HepG2 (cell line): ENCODE results near the gene OR8B12.

Experiments used
- BCLAF1 ChIP-seq: fragments of 450-650 bp; IDR thresholded peaks from 2 replicates; pipeline ENCODE4 v1.6.1; 2017; ENCODE audit warnings: mild to moderate bottlenecking
- EP300 ChIP-seq, 3 experiments: sonication (generic) in 1 of 3; formaldehyde crosslinking in 1 of 3; IDR thresholded peaks; 2 replicates each; pipeline versions ENCODE4 v1.5.1 to v1.6.1; 2011 to 2020; ENCODE audit warnings: low read depth in 2 of 3, low read length in 2 of 3, borderline replicate concordance in 1 of 3, improper control_type of control experiment in 1 of 3, mild to moderate bottlenecking in 1 of 3, missing genetic modification reagents in 1 of 3, moderate library complexity in 1 of 3
- SETDB1 ChIP-seq: sonication (generic); formaldehyde crosslinking; IDR thresholded peaks from 2 replicates; pipeline ENCODE4 v1.5.1; 2020; ENCODE audit warnings: missing genetic modification reagents, mild to moderate bottlenecking, borderline replicate concordance
- SMARCE1 ChIP-seq: fragments of 450-650 bp; IDR thresholded peaks from 2 replicates; pipeline ENCODE4 v1.6.1; 2017; ENCODE audit warnings: borderline replicate concordance
- TAF1 ChIP-seq: sonication (generic); formaldehyde crosslinking; IDR thresholded peaks from 2 replicates; pipeline ENCODE4 v1.4.0; 2020; ENCODE audit warnings: missing genetic modification reagents
- USF2 ChIP-seq, 2 experiments: sonication (generic) in 1 of 2; formaldehyde crosslinking in 1 of 2; IDR thresholded peaks; 2 replicates each; pipeline versions ENCODE4 v1.5.1 to v1.6.1; 2011 to 2020; ENCODE audit warnings: borderline replicate concordance in 1 of 2, low read depth in 1 of 2, low read length in 1 of 2, mild to moderate bottlenecking in 1 of 2, missing genetic modification reagents in 1 of 2, moderate library complexity in 1 of 2
- ZBTB33 ChIP-seq: sonication (generic); formaldehyde crosslinking; IDR thresholded peaks from 2 replicates; pipeline ENCODE4 v1.4.0; 2020; ENCODE audit warnings: missing genetic modification reagents
- ZBTB38 ChIP-seq: sonication (generic); formaldehyde crosslinking; IDR thresholded peaks from 2 replicates; pipeline ENCODE4 v1.5.1; 2020; ENCODE audit warnings: mild to moderate bottlenecking, missing genetic modification reagents
- ZNF776 ChIP-seq: sonication (generic); formaldehyde crosslinking; IDR thresholded peaks from 2 replicates; pipeline ENCODE4 v1.4.0; 2020; ENCODE audit warnings: mild to moderate bottlenecking, missing genetic modification reagents
- TF ChIP-seq, protein P1 (sequence below): sonication (generic); formaldehyde crosslinking; IDR thresholded peaks from 2 replicates; pipeline ENCODE4 v1.5.0; 2020; ENCODE audit warnings: mild to moderate bottlenecking, missing genetic modification reagents, moderate library complexity

GRCh38 chr11:124519850-124520549 is 23.5 kb downstream of the OR8B12 start:
- TF ChIP-seq SETDB1 (CRISPR knock-in tag) (no peak), USF2 (IDR thresholded peaks at IDR 0.05; ENCODE audit: low read depth, low read length) (no peak), USF2 (CRISPR knock-in tag; IDR thresholded peaks at IDR 0.05; ENCODE audit: borderline replicate concordance) (no peak), ZNF776 (CRISPR knock-in tag) (no peak), TAF1 (CRISPR knock-in tag) (no peak), ZBTB33 (CRISPR knock-in tag) (no peak), BCLAF1 (no peak), ZBTB38 (no peak), SMARCE1 (no peak), EP300 (IDR thresholded peaks at IDR 0.05; ENCODE audit: low read depth in 2 of 2, low read length in 2 of 2) (no peak), EP300 (CRISPR knock-in tag; IDR thresholded peaks at IDR 0.05; ENCODE audit: borderline replicate concordance) (no peak)
- TF ChIP-seq, protein P1, sequence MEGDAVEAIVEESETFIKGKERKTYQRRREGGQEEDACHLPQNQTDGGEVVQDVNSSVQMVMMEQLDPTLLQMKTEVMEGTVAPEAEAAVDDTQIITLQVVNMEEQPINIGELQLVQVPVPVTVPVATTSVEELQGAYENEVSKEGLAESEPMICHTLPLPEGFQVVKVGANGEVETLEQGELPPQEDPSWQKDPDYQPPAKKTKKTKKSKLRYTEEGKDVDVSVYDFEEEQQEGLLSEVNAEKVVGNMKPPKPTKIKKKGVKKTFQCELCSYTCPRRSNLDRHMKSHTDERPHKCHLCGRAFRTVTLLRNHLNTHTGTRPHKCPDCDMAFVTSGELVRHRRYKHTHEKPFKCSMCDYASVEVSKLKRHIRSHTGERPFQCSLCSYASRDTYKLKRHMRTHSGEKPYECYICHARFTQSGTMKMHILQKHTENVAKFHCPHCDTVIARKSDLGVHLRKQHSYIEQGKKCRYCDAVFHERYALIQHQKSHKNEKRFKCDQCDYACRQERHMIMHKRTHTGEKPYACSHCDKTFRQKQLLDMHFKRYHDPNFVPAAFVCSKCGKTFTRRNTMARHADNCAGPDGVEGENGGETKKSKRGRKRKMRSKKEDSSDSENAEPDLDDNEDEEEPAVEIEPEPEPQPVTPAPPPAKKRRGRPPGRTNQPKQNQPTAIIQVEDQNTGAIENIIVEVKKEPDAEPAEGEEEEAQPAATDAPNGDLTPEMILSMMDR, result no peak
